Measurements from ENCODE around the gene SPEN.
"Not testable (repeated sequence)": the region's sequence is repeated elsewhere in the genome, so short reads cannot be mapped to it uniquely, and the experiment has no call there.

SPEN gene

GRCh38 chr1:15874471-15874870 lies 27.0 kb downstream of the SPEN start:
- Mint-ChIP-seq H3K9me3 (no peaks in the 10 kb centered on the region), H3K27ac (ENCODE audit: low read depth) (peak overlapping the region; percentile 53), H3K36me3 (ENCODE audit: insufficient read depth) (peaks cover 18% of the 10 kb centered on the region), H3K4me3 (no peak overlapping the region), H3K27me3 (no peaks in the 10 kb centered on the region), H3K4me1 (peaks cover 40% of the 10 kb centered on the region)
- ATAC-seq (replicated peaks; ENCODE audit: extremely low read depth, poor library complexity, severe bottlenecking) = no peak
- no peak for DNase-seq (ENCODE audit: low spot score in 2 of 2)

GRCh38 chr1:15876357-15877055 lies 29.0 kb downstream of the SPEN start:
- no peak overlapping the region for H3K4me3 Mint-ChIP-seq
- ATAC-seq (replicated peaks; ENCODE audit: extremely low read depth, poor library complexity, severe bottlenecking) (no peak), DNase-seq (ENCODE audit: low spot score in 2 of 2) (no peak)
- H3K27ac Mint-ChIP-seq (ENCODE audit: low read depth) = no peak overlapping the region
- peaks cover 34% of the 10 kb centered on the region for H3K4me1 Mint-ChIP-seq
- no peaks in the 10 kb centered on the region for H3K27me3 Mint-ChIP-seq
- peaks cover 18% of the 10 kb centered on the region for H3K36me3 Mint-ChIP-seq (ENCODE audit: insufficient read depth)
- no peaks in the 10 kb centered on the region for H3K9me3 Mint-ChIP-seq

- no peak overlapping the region for H3K27ac Mint-ChIP-seq (ENCODE audit: low read depth)
- ATAC-seq (replicated peaks; ENCODE audit: extremely low read depth, poor library complexity, severe bottlenecking) (no peak), DNase-seq (ENCODE audit: low spot score in 2 of 2) (no peak)
- peaks cover 58% of the 10 kb centered on the region for H3K4me1 Mint-ChIP-seq
- no peak overlapping the region for H3K4me3 Mint-ChIP-seq
- H3K27me3 Mint-ChIP-seq = no peaks in the 10 kb centered on the region
- no peaks in the 10 kb centered on the region for H3K9me3 Mint-ChIP-seq
- H3K36me3 Mint-ChIP-seq (ENCODE audit: insufficient read depth) = peaks cover 13% of the 10 kb centered on the region
These were observed 34.5 kb downstream of the SPEN start for GRCh38 chr1:15881961-15882360.

GRCh38 chr1:15882665-15883064 lies 35.2 kb downstream of the SPEN start:
- Mint-ChIP-seq H3K9me3 (no peaks in the 10 kb centered on the region), H3K27me3 (no peaks in the 10 kb centered on the region), H3K4me3 (no peak overlapping the region), H3K27ac (ENCODE audit: low read depth) (peak overlapping the region; percentile 63), H3K4me1 (peaks cover 59% of the 10 kb centered on the region), H3K36me3 (ENCODE audit: insufficient read depth) (peaks cover 13% of the 10 kb centered on the region)
- no peak for ATAC-seq (replicated peaks; ENCODE audit: extremely low read depth, poor library complexity, severe bottlenecking)
- DNase-seq (ENCODE audit: low spot score in 2 of 2) = no peak

GRCh38 chr1:15883326-15883725 lies 35.8 kb downstream of the SPEN start:
- Mint-ChIP-seq H3K9me3 (no peaks in the 10 kb centered on the region), H3K27ac (ENCODE audit: low read depth) (peak overlapping the region; percentile 63), H3K4me3 (no peak overlapping the region), H3K27me3 (no peaks in the 10 kb centered on the region), H3K36me3 (ENCODE audit: insufficient read depth) (peaks cover 12% of the 10 kb centered on the region), H3K4me1 (peaks cover 59% of the 10 kb centered on the region)
- DNase-seq (ENCODE audit: low spot score in 2 of 2) = no peak
- no peak for ATAC-seq (replicated peaks; ENCODE audit: extremely low read depth, poor library complexity, severe bottlenecking)

GRCh38 chr1:15884477-15884876 lies 37.0 kb downstream of the SPEN start:
- Mint-ChIP-seq H3K36me3 (ENCODE audit: insufficient read depth) (peaks cover 7% of the 10 kb centered on the region), H3K27ac (ENCODE audit: low read depth) (peak overlapping the region; percentile 63), H3K9me3 (no peaks in the 10 kb centered on the region), H3K4me1 (peaks cover 59% of the 10 kb centered on the region), H3K27me3 (no peaks in the 10 kb centered on the region), H3K4me3 (no peak overlapping the region)
- ATAC-seq (replicated peaks; ENCODE audit: extremely low read depth, poor library complexity, severe bottlenecking) (no peak), DNase-seq (ENCODE audit: low spot score in 2 of 2) (no peak)

GRCh38 chr1:15885269-15885668 lies 37.8 kb downstream of the SPEN start:
- peaks cover 59% of the 10 kb centered on the region for H3K4me1 Mint-ChIP-seq

GRCh38 chr1:15885701-15886610 lies 38.4 kb downstream of the SPEN start:
- peaks cover 59% of the 10 kb centered on the region for H3K4me1 Mint-ChIP-seq
- H3K9me3 Mint-ChIP-seq = no peaks in the 10 kb centered on the region
- ATAC-seq (replicated peaks; ENCODE audit: extremely low read depth, poor library complexity, severe bottlenecking) (no peak), DNase-seq (ENCODE audit: low spot score in 2 of 2) (peak in 1 of 2 donors; percentile 10)
- H3K27ac Mint-ChIP-seq (ENCODE audit: low read depth) = peak overlapping the region; percentile 63
- H3K36me3 Mint-ChIP-seq (ENCODE audit: insufficient read depth) = peaks cover 11% of the 10 kb centered on the region
- peak overlapping the region; percentile 31 for H3K4me3 Mint-ChIP-seq
- H3K27me3 Mint-ChIP-seq = no peaks in the 10 kb centered on the region

More at GRCh38 chr1:15885269-15885668, 37.8 kb downstream of the SPEN start:
- DNase-seq (ENCODE audit: low spot score in 2 of 2) = no peak
- ATAC-seq (replicated peaks; ENCODE audit: extremely low read depth, poor library complexity, severe bottlenecking) = no peak
- H3K36me3 Mint-ChIP-seq (ENCODE audit: insufficient read depth) = peaks cover 10% of the 10 kb centered on the region
- H3K27me3 Mint-ChIP-seq = no peaks in the 10 kb centered on the region
- H3K4me3 Mint-ChIP-seq = no peak overlapping the region
- no peaks in the 10 kb centered on the region for H3K9me3 Mint-ChIP-seq
- H3K27ac Mint-ChIP-seq (ENCODE audit: low read depth) = peak overlapping the region; percentile 63

GRCh38 chr1:15886611-15887167 lies 39.2 kb downstream of the SPEN start:
- Mint-ChIP-seq H3K36me3 (ENCODE audit: insufficient read depth) (peaks cover 10% of the 10 kb centered on the region), H3K4me3 (peak overlapping the region; percentile 31), H3K4me1 (peaks cover 53% of the 10 kb centered on the region), H3K27me3 (no peaks in the 10 kb centered on the region), H3K9me3 (no peaks in the 10 kb centered on the region), H3K27ac (ENCODE audit: low read depth) (no peak overlapping the region)
- ATAC-seq (replicated peaks; ENCODE audit: extremely low read depth, poor library complexity, severe bottlenecking) = no peak
- no peak for DNase-seq (ENCODE audit: low spot score in 2 of 2)

GRCh38 chr1:15892857-15893599 lies 45.5 kb downstream of the SPEN start:
- H3K4me3 Mint-ChIP-seq; H3K36me3 Mint-ChIP-seq (ENCODE audit: insufficient read depth); H3K27me3 Mint-ChIP-seq; H3K9me3 Mint-ChIP-seq; ATAC-seq (replicated peaks; ENCODE audit: extremely low read depth, poor library complexity, severe bottlenecking); DNase-seq (ENCODE audit: low spot score in 2 of 2): not testable (repeated sequence)
- Mint-ChIP-seq H3K4me1 (peaks cover 29% of the 10 kb centered on the region), H3K27ac (ENCODE audit: low read depth) (peak overlapping the region; percentile 68)

GRCh38 chr1:15895233-15895632 lies 47.7 kb downstream of the SPEN start:
- Mint-ChIP-seq H3K9me3 (no peaks in the 10 kb centered on the region), H3K4me1 (peaks cover 43% of the 10 kb centered on the region), H3K4me3 (no peak overlapping the region), H3K36me3 (ENCODE audit: insufficient read depth) (peaks cover 7% of the 10 kb centered on the region), H3K27ac (ENCODE audit: low read depth) (no peak overlapping the region), H3K27me3 (no peaks in the 10 kb centered on the region)
- ATAC-seq (replicated peaks; ENCODE audit: extremely low read depth, poor library complexity, severe bottlenecking) (no peak), DNase-seq (ENCODE audit: low spot score in 2 of 2) (no peak)
